ENCODE results near the gene SCPEP1.

DNA sequence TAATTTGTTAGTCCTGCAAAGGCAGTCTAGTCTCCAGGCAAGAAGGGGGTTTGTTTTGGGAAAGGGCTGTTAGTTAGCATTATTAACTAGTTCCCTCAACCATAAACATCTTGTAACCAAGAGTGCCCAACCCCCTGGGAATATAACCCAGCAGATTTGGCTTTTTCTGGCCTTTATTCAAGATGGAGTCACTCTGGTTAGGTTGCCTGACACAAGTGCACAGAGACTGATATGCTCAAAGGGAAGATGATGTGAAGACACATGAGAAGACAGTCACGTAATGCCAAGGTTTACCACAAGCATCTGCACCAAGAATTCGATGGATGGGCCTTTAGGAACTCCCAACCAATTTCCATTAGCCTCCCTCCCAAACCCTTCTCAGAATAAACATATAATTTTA is 3.9 kb upstream of the SCPEP1 start:
- TF ChIP-seq KDM3A (CRISPR knock-in tag; IDR thresholded peaks at IDR 0.05; ENCODE audit: low read depth) (no peak), ZNF564 (CRISPR knock-in tag; IDR thresholded peaks at IDR 0.05) (no peak), ZNF737 (CRISPR knock-in tag; IDR thresholded peaks at IDR 0.05; ENCODE audit: borderline replicate concordance) (no peak), ZBTB20 (CRISPR knock-in tag; IDR thresholded peaks at IDR 0.05; ENCODE audit: borderline replicate concordance, low read depth) (no peak)
